ENCODE results near the gene TMEM150A.

Gene TMEM150A, protein sequence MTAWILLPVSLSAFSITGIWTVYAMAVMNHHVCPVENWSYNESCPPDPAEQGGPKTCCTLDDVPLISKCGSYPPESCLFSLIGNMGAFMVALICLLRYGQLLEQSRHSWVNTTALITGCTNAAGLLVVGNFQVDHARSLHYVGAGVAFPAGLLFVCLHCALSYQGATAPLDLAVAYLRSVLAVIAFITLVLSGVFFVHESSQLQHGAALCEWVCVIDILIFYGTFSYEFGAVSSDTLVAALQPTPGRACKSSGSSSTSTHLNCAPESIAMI

DNA sequence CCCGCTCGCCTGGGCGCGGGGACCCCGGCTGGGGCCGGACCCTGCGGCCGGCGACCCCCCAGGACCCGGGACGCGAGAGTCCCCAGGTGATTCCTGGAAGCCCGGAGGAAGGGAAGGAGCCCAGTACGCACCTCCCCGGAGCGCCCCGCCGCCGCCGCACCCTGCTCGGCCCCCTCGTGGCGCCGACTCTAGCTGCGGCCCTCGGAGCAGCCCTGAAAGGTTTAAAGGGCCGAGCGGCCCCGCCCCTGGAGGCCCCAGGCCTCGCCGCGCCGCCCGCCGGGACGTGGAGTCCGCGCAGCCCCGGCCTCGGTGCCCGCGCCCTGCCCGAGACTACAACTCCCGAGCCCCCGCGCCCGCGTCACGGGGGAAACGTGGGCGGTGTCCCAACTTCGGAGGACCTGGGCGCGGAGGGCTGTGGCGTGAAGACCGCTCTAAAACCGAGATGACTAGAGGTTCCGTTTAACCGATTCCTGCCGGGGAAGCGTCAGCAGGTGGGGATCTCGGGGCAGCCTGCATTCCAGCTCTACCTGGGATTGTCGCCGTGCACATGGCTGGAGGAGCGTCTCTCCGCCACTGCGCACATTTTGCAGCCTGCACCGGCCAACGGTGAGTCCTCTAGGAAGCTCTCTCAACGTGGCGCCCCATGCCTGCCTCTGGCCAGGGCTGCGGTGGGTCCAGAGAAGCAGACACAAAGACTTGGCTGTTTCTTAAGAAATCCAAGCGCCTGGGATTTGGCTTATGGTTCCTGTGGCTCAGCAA, at the start of gene TMEM150A:
TSS of gene TMEM150A (minus strand) at position 223 of the 759 bp plus-strand sequence. CDS start 750 bp downstream, outside the sequence.
- TF ChIP-seq, protein P1, sequence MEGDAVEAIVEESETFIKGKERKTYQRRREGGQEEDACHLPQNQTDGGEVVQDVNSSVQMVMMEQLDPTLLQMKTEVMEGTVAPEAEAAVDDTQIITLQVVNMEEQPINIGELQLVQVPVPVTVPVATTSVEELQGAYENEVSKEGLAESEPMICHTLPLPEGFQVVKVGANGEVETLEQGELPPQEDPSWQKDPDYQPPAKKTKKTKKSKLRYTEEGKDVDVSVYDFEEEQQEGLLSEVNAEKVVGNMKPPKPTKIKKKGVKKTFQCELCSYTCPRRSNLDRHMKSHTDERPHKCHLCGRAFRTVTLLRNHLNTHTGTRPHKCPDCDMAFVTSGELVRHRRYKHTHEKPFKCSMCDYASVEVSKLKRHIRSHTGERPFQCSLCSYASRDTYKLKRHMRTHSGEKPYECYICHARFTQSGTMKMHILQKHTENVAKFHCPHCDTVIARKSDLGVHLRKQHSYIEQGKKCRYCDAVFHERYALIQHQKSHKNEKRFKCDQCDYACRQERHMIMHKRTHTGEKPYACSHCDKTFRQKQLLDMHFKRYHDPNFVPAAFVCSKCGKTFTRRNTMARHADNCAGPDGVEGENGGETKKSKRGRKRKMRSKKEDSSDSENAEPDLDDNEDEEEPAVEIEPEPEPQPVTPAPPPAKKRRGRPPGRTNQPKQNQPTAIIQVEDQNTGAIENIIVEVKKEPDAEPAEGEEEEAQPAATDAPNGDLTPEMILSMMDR (IDR thresholded peaks at IDR 0.05): no peak

GRCh38 chr2:85652056-85652455, 49.6 kb upstream of the TMEM150A start:
- TF ChIP-seq, protein P1 (IDR thresholded peaks at IDR 0.05): no peak

- TF ChIP-seq, protein P1 (IDR thresholded peaks at IDR 0.05): no peak
Observed at GRCh38 chr2:85651097-85651496, 48.6 kb upstream of the TMEM150A start.

- TF ChIP-seq, protein P1 (IDR thresholded peaks at IDR 0.05): no peak
Observed at GRCh38 chr2:85650456-85650855, 48.0 kb upstream of the TMEM150A start.

GRCh38 chr2:85649201-85650190, 47.0 kb upstream of the TMEM150A start:
- TF ChIP-seq, protein P1 (IDR thresholded peaks at IDR 0.05): no peak

- TF ChIP-seq, protein P1 (IDR thresholded peaks at IDR 0.05): peak; percentile 29
Observed at GRCh38 chr2:85648619-85649018, 46.1 kb upstream of the TMEM150A start.
